Neutrophil (primary cell): ENCODE measurements around the gene AAK1.
A peak's percentile ranks its signal among the peaks of the same experiment; 100 is the strongest.

Experiments
- H3K27ac ChIP-seq: fragments of 200-600 bp; sonication (generic); 2 replicates; pipeline ENCODE4 v1.5.1; 2016; ENCODE audit warnings: mild to moderate bottlenecking, moderate library complexity
- H3K27me3 ChIP-seq: fragments of 200-600 bp; sonication (generic); 2 replicates; pipeline ENCODE4 v1.6.0; 2016; ENCODE audit warnings: mild to moderate bottlenecking
- H3K36me3 ChIP-seq: fragments of 200-600 bp; sonication (generic); 2 replicates; pipeline ENCODE4 v1.5.1; 2017
- H3K4me1 ChIP-seq, 2 experiments: fragments of 200-600 bp in 1 of 2; sonication (generic) in 1 of 2; 1 replicate in 1 of 2; 2 replicates in 1 of 2; pipeline versions ENCODE4 v1.5.1 to v1.6.1; 2013 to 2016; ENCODE audit warnings: low read depth in 1 of 2, low read length in 1 of 2, mild to moderate bottlenecking in 1 of 2, moderate library complexity in 1 of 2; ENCODE audit not compliant: control insufficient read depth in 1 of 2, insufficient read depth in 1 of 2
- H3K4me3 ChIP-seq, 2 experiments: fragments of 200-600 bp in 1 of 2; sonication (generic) in 1 of 2; 1 replicate in 1 of 2; 2 replicates in 1 of 2; pipeline ENCODE4 v1.5.1; 2013 to 2016; ENCODE audit warnings: low read depth in 1 of 2, low read length in 1 of 2, mild to moderate bottlenecking in 1 of 2, moderate library complexity in 1 of 2
- H3K9me3 ChIP-seq: fragments of 200-600 bp; sonication (generic); 2 replicates; pipeline ENCODE4 v1.5.1; 2016
- CTCF ChIP-seq: fragments of 200-600 bp; sonication (generic); IDR thresholded peaks from 2 replicates; pipeline ENCODE4 v1.5.1; 2016; ENCODE audit warnings: antibody characterized with exemption

The AAK1 gene

GRCh38 chr2:69538249-69538648 is 105.3 kb downstream of the AAK1 start:
- H3K9me3 ChIP-seq: no peaks in the 10 kb centered on the region
- no peak for TF ChIP-seq CTCF
- no peaks in the 10 kb centered on the region for H3K27me3 ChIP-seq
- no peak overlapping the region for H3K27ac ChIP-seq
- H3K4me3 ChIP-seq: no peak overlapping the region
- peaks cover 40% of the 10 kb centered on the region for H3K36me3 ChIP-seq
- peaks cover 8 to 9% of the 10 kb centered on the region in 2 experiments for H3K4me1 ChIP-seq

GRCh38 chr2:69535817-69536241 is 107.7 kb downstream of the AAK1 start:
- Histone ChIP-seq H3K27ac (peak overlapping the region; percentile 70), H3K4me3 (no peak overlapping the region), H3K36me3 (peaks cover 31% of the 10 kb centered on the region), H3K27me3 (no peaks in the 10 kb centered on the region), H3K4me1 (peaks cover 8 to 9% of the 10 kb centered on the region in 2 experiments), H3K9me3 (no peaks in the 10 kb centered on the region)
- no peak for TF ChIP-seq CTCF

- Histone ChIP-seq H3K36me3 (peaks cover 56% of the 10 kb centered on the region), H3K4me3 (no peak overlapping the region), H3K4me1 (peaks cover 4 to 5% of the 10 kb centered on the region in 2 experiments), H3K27me3 (no peaks in the 10 kb centered on the region), H3K27ac (no peak overlapping the region), H3K9me3 (no peaks in the 10 kb centered on the region)
- no peak for TF ChIP-seq CTCF
Measured at GRCh38 chr2:69531186-69531585, 112.4 kb downstream of the AAK1 start.

- Histone ChIP-seq H3K9me3 (no peaks in the 10 kb centered on the region), H3K27ac (no peak overlapping the region), H3K36me3 (peaks cover 73% of the 10 kb centered on the region), H3K4me1 (no peaks in the 10 kb centered on the region), H3K4me3 (no peak overlapping the region), H3K27me3 (no peaks in the 10 kb centered on the region)
- TF ChIP-seq CTCF: no peak
Measured at GRCh38 chr2:69529480-69529879, 114.1 kb downstream of the AAK1 start.

GRCh38 chr2:69525261-69525660 is 118.3 kb downstream of the AAK1 start:
- Histone ChIP-seq H3K36me3 (peaks cover 96% of the 10 kb centered on the region), H3K4me3 (no peak overlapping the region), H3K4me1 (no peaks in the 10 kb centered on the region), H3K27me3 (no peaks in the 10 kb centered on the region), H3K9me3 (no peaks in the 10 kb centered on the region), H3K27ac (no peak overlapping the region)
- TF ChIP-seq CTCF: no peak

GRCh38 chr2:69524799-69525198 is 118.7 kb downstream of the AAK1 start:
- no peaks in the 10 kb centered on the region for H3K9me3 ChIP-seq
- no peaks in the 10 kb centered on the region for H3K27me3 ChIP-seq
- no peak overlapping the region for H3K27ac ChIP-seq
- H3K36me3 ChIP-seq: peaks cover 96% of the 10 kb centered on the region
- no peaks in the 10 kb centered on the region for H3K4me1 ChIP-seq
- H3K4me3 ChIP-seq: no peak overlapping the region
- no peak for TF ChIP-seq CTCF
